Transverse colon (tissue), 4 donors: ENCODE measurements around the gene PIAS4. TPM values are rescaled to one million over a fixed set of nuclear protein-coding genes. Genes with fewer than 3 reads are reported as not detected.

Experiments used
- DNase-seq: peaks from one replicate; pipeline ENCODE4 v3.0.0-alpha.2; 2019
- H3K27ac ChIP-seq, 4 donors: fragments of 200-600 bp; sonication (generic); 2 replicates each; pipeline ENCODE4 v1.5.1; 2016 to 2018; ENCODE audit warnings: inconsistent platforms in 4 of 4
- H3K27me3 ChIP-seq: fragments of 200-600 bp; sonication (generic); 2 replicates; pipeline ENCODE4 v1.5.1; 2017; ENCODE audit warnings: inconsistent platforms
- H3K36me3 ChIP-seq, 4 donors: fragments of 200-600 bp; sonication (generic); 2 replicates each; pipeline ENCODE4 v1.5.1; 2017 to 2019; ENCODE audit warnings: inconsistent platforms in 4 of 4
- H3K4me1 ChIP-seq, 4 donors: fragments of 200-600 bp; sonication (generic); 2 replicates each; pipeline ENCODE4 v1.5.1; 2017 to 2020; ENCODE audit warnings: inconsistent platforms in 4 of 4
- H3K4me3 ChIP-seq, 4 donors: fragments of 200-600 bp; sonication (generic); 1 replicate in 1 of 4; 2 replicates in 3 of 4; pipeline versions ENCODE4 v1.5.1 to v1.6.1; 2017 to 2019; ENCODE audit warnings: inconsistent platforms in 4 of 4
- H3K9me3 ChIP-seq, 2 donors: fragments of 200-600 bp; sonication (generic); 2 replicates each; pipeline ENCODE4 v1.5.1; 2017 to 2019; ENCODE audit warnings: inconsistent platforms in 2 of 2
- EP300 ChIP-seq: sonication (generic); formaldehyde crosslinking; IDR thresholded peaks from one replicate; pipeline ENCODE4 v1.6.1; 2017; ENCODE audit warnings: antibody characterized with exemption, low read depth
- POLR2A ChIP-seq: fragments of 450-650 bp; IDR thresholded peaks from one replicate; pipeline ENCODE4 v1.6.1; 2016; ENCODE audit warnings: antibody characterized with exemption, mild to moderate bottlenecking, moderate library complexity
- POLR2AphosphoS5 ChIP-seq, 3 donors: sonication (generic); formaldehyde crosslinking; IDR thresholded peaks; one replicate each; pipeline ENCODE4 v1.6.1; 2016; ENCODE audit warnings: antibody characterized with exemption in 3 of 3
- WGBS, 2 donors: methylation state at CpG; one replicate each; pipeline ENCODE4 v1.1.5; 2018; ENCODE audit warnings: low coverage in 1 of 2; 5-methylcytosine and 5-hydroxymethylcytosine counted together
- in situ Hi-C, 4 donors: fragments of 200-750 bp; cut with MboI; loops; one replicate each; pipeline versions ENCODE4 v1.15.0 to v1.15.1; 2017; ENCODE audit warnings: low sequenced_read_pairs in 3 of 4, low pct_ligation_motif_present in 1 of 4, low pct_unique_long_range_greater_than_20kb in 1 of 4
- intact Hi-C: fragments of 100-400 bp; cut with DNase I; formaldehyde crosslinking; loops from one replicate; pipeline ENCODE4 v1.15.1; 2023; ENCODE audit warnings: low total_unique reads
- total RNA-seq, 4 donors: library from RNA; depleted of rRNA; stranded (reverse); fragments of >200 nt; gene quantifications; one replicate each; pipeline ENCODE4 v1.1.0, GENCODE V29; 2016
- TF ChIP-seq, protein P1 (sequence below), 5 experiments: fragments of 200-600 bp in 3 of 5; fragments of 450-650 bp in 2 of 5; sonication (generic) in 3 of 5; IDR thresholded peaks; 1 replicate in 2 of 5; 2 replicates in 3 of 5; pipeline ENCODE4 v1.5.1; 2016 to 2017; ENCODE audit warnings: antibody characterized with exemption in 5 of 5, inconsistent platforms in 3 of 5, mild to moderate bottlenecking in 2 of 5, moderate library complexity in 1 of 5

Gene PIAS4
- total RNA-seq, 4 donors from 2014 or later = 15.5 to 110 (median 23.0) TPM

DNA sequence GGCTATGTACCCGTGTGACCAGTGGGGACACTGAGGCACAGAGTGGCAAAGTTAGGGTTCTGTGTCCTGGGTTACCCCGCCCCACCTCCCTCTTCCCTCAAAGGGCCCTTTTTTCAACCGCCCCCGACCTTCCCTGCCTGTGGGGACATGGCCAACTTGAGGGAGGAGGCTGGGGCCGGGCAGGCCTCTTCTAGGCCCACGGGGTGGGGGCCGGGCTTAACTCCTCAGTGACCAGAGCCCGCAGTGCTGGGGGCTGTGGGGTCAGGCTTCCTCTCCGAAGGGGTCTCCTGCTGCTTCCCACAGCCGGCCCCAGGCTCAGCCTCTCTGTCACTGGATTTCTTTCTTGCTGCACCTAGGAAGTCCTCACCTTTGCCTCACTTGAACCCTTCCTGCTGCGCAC lies 23.9 kb downstream of the PIAS4 start:
- H3K9me3 ChIP-seq = no peaks in the 10 kb centered on the region
- H3K36me3 ChIP-seq = peaks cover 0 to 23% (median 8%) of the 10 kb centered on the region in 4 donors
- no peaks in the 10 kb centered on the region for H3K4me1 ChIP-seq
- in situ Hi-C loops = no loop called here
- no peak for TF ChIP-seq POLR2AphosphoS5 (IDR thresholded peaks at IDR 0.05)
- no peak overlapping the region for H3K4me3 ChIP-seq
- no peak for DNase-seq
- intact Hi-C loops = no loop called here
- no peaks in the 10 kb centered on the region for H3K27me3 ChIP-seq
- H3K27ac ChIP-seq = no peak overlapping the region
- 80% methylated on average over 11 of the region's 11 CpGs; no CpG with 5 or more reads in 1 of the 2 donors for WGBS, 2 donors

DNA sequence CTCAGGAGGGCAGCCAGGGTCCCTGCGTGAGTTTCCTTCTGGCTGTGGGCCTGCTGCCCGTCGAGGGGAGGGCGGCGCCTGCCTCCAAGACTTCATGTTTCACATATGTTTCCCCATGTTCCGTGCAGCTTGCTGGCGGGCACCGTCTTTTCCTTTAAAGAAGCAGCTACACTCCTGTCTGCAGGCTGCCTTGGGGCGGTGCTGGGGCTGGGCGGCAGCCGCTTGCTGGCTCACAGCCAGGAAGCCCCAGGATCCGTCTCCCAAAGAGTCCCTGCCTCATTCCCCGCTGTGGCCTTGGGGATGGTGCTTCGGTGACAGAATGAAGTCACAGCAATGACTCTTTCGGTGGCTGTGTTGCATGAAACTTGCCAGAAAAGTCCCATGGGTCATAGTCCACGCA lies 24.9 kb downstream of the PIAS4 start:
- Histone ChIP-seq H3K36me3 (peaks cover 0 to 23% (median 10%) of the 10 kb centered on the region in 4 donors), H3K4me3 (no peak overlapping the region), H3K4me1 (no peaks in the 10 kb centered on the region), H3K27ac (no peak overlapping the region), H3K27me3 (no peaks in the 10 kb centered on the region), H3K9me3 (no peaks in the 10 kb centered on the region)
- in situ Hi-C loops = no loop called here
- peak in 1 of 3 donors; percentile 23 for TF ChIP-seq POLR2AphosphoS5 (IDR thresholded peaks at IDR 0.05)
- no peak for TF ChIP-seq POLR2A
- 78% methylated on average over 16 of the region's 16 CpGs; no CpG with 5 or more reads in 1 of the 2 donors for WGBS, 2 donors
- DNase-seq = no peak
- intact Hi-C loops = no loop called here

DNA sequence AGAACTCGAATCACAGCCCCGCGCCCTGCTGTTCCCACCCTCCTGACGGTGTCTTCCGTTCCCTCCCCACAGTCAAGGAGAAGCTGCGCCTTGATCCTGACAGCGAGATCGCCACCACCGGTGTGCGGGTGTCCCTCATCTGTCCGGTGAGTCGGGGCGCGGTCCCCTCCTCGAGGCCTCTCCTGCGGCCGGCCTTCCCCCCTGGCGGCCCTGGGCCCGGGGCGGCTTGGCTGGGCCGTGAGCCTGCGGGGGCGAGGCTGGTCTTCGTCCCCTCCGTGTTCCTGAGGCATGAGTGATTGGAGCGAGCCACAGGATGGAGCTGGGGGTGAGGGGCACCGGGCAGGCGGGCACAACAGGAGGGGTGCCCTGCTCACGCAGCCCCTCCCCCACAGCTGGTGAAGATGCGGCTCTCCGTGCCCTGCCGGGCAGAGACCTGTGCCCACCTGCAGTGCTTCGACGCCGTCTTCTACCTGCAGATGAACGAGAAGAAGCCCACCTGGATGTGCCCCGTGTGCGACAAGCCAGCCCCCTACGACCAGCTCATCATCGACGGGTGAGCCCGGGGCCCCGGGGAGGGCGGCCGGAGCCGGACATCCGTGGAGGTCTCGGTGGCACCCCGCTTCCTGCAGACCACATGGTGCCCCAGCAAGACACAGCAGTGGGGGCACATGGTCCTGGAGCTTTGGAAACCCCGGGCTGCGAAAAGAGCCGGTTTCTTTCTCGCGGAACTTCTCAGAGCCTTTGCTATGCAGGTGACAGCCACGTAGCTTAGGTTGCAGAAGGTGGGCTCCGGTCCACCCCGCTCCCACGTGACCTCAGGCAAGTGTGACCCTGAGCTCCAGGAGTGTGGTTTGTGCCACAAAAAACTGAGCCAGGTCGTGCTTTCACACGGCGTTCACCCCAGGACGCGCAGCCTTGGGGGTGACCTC lies 25.8 kb downstream of the PIAS4 start:
- Histone ChIP-seq H3K27ac (no peak overlapping the region), H3K27me3 (no peaks in the 10 kb centered on the region), H3K4me1 (no peaks in the 10 kb centered on the region), H3K9me3 (no peaks in the 10 kb centered on the region), H3K4me3 (no peak overlapping the region), H3K36me3 (peaks cover 0 to 27% (median 12%) of the 10 kb centered on the region in 4 donors)
- in situ Hi-C loops (no loop called here), intact Hi-C loops (no loop called here)
- TF ChIP-seq POLR2A (no peak), POLR2AphosphoS5 (IDR thresholded peaks at IDR 0.05) (no peak), EP300 (no peak)
- TF ChIP-seq, protein P1, sequence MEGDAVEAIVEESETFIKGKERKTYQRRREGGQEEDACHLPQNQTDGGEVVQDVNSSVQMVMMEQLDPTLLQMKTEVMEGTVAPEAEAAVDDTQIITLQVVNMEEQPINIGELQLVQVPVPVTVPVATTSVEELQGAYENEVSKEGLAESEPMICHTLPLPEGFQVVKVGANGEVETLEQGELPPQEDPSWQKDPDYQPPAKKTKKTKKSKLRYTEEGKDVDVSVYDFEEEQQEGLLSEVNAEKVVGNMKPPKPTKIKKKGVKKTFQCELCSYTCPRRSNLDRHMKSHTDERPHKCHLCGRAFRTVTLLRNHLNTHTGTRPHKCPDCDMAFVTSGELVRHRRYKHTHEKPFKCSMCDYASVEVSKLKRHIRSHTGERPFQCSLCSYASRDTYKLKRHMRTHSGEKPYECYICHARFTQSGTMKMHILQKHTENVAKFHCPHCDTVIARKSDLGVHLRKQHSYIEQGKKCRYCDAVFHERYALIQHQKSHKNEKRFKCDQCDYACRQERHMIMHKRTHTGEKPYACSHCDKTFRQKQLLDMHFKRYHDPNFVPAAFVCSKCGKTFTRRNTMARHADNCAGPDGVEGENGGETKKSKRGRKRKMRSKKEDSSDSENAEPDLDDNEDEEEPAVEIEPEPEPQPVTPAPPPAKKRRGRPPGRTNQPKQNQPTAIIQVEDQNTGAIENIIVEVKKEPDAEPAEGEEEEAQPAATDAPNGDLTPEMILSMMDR (IDR thresholded peaks at IDR 0.05) = no peak
- 92% methylated on average over 61 of the region's 63 CpGs; no CpG with 5 or more reads in 1 of the 2 donors for WGBS, 2 donors
- DNase-seq = no peak

DNA sequence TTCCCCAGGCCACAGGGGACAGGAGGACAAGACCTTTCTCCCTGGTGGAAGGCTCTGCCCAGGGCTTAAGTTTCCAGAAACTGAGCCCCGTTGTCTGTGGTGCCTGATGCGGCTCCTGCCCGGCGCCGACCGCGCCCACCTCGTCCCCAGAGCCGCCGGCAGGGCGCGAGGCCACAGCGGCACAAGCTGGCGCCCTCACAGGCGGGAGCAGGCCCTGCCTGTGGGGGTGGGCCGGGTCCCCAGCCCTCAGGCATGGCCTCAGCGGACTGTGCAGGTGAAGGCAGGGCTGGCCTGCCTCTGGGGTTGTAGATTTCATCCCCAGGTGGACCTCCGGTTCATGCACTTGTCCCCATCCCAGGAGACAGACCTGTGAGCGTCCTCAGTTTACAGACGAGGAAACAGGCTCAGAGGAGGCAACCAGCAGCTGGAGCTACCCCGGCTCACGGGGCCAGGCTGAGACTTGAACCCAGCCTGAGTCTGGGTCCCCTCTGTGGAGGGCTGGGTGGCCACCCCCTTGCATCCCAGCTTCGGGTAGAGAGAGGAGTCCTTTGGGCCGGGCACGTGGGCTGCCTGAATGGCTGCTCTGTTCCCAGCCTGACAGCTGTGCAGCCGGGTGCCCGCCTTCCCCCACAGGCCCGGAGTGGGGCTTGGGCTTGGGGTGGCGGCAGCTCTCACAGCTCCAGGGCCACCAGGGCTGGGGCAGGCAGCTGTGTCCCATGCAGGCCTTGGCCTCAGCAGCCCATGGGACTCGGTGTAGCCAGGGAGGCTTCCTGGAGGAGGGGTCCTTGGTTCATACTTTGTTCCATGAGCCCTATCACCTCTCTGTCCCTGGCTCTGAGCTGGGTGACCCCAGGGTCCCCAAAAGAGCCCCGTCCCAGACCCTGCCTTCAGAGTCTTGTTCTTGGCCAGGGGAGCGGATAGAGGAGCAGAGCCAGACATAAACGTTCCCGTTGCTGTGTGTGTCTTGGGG lies 26.8 kb downstream of the PIAS4 start:
- intact Hi-C loops = no loop called here
- Histone ChIP-seq H3K4me3 (no peak overlapping the region), H3K27me3 (no peaks in the 10 kb centered on the region), H3K36me3 (peaks cover 0 to 20% (median 9%) of the 10 kb centered on the region in 4 donors), H3K4me1 (no peaks in the 10 kb centered on the region), H3K27ac (no peak overlapping the region), H3K9me3 (no peaks in the 10 kb centered on the region)
- WGBS, 2 donors = 81% methylated on average over 31 of the region's 34 CpGs; no CpG with 5 or more reads in 1 of the 2 donors
- in situ Hi-C loops = no loop called here
- DNase-seq = no peak
- TF ChIP-seq EP300 (no peak), POLR2AphosphoS5 (IDR thresholded peaks at IDR 0.05) (no peak), POLR2A (no peak)
- TF ChIP-seq, protein P1 (IDR thresholded peaks at IDR 0.05) = no peak
